ENCODE measurements around the gene UFSP1. TPM values are rescaled to one million over a fixed set of nuclear protein-coding genes. Genes with fewer than 3 reads are reported as not detected.
"Not testable (repeated sequence)": the region's sequence is repeated elsewhere in the genome, so short reads cannot be mapped to it uniquely, and the experiment has no call there.

Gene UFSP1
- total and polyA plus RNA-seq, 10 of the 15 experiments (the other 5 are each of a cell fraction or from before 2014, with no cell fraction given): 0.14 to 10.6 (median 2.8) TPM

GRCh38 chr7:100921039-100921438 lies 31.5 kb upstream of the UFSP1 start:
- ChIA-PET RAD21 (ENCODE audit: unreplicated experiment) (no interaction called here), SMC1A (ENCODE audit: uncharacterized antibody, unreplicated experiment) (no interaction called here), POLR2A (interaction anchor here (0.6 to 0.7 kb wide), 2 partner anchors 209 to 385 kb away, joined by 3 to 4 read pairs; no protein-coding TSS in a partner anchor), CTCF (no interaction called here)
- Histone ChIP-seq H3K79me2 (ENCODE audit: control insufficient read depth, insufficient read depth, low read length) (no peaks in the 10 kb centered on the region), H3K4me2 (ENCODE audit: control insufficient read depth, insufficient read depth) (no peak overlapping the region), H3K36me3 (ENCODE audit: control insufficient read depth in 2 of 2, insufficient read depth in 2 of 2, low read length in 1 of 2) (no peaks in the 10 kb centered on the region), H3K4me3 (no peak overlapping the region), H3K27ac (ENCODE audit: control insufficient read depth, insufficient read depth) (no peak overlapping the region), H3K9me3 (replicated peaks; ENCODE audit: control insufficient read depth, insufficient read depth, low read length) (no peaks in the 10 kb centered on the region), H4K20me1 (ENCODE audit: control insufficient read depth, insufficient read depth) (no peaks in the 10 kb centered on the region), H3K27me3 (replicated peaks in 1 of 2; ENCODE audit: control insufficient read depth in 2 of 2, insufficient read depth in 2 of 2, low read length in 1 of 2) (no peaks in the 10 kb centered on the region; a peak in 2 of 4 replicates), H2AFZ (ENCODE audit: control insufficient read depth, low read depth, low read length) (no peak overlapping the region), H3K4me1 (ENCODE audit: control insufficient read depth, insufficient read depth, low read length) (no peaks in the 10 kb centered on the region), H3K9ac (ENCODE audit: control insufficient read depth, insufficient read depth, low read length) (no peak overlapping the region)
- in situ Hi-C loops (cut with MboI): no loop called here
- FAIRE-seq (no peak), DNase-seq (ENCODE audit: low read depth, low spot score) (no peak), ATAC-seq (no peak)
- BruUV-seq (replicated peaks): no TSS peak
- intact Hi-C loops (cut with micrococcal nuclease; ENCODE audit: unreplicated experiment): no loop called here
- TF ChIP-seq JUNB (IDR thresholded peaks at IDR 0.05): no peak
- no peak for TF ChIP-seq ATF2 (IDR thresholded peaks at IDR 0.05; ENCODE audit: low read length)
- TF ChIP-seq SMAD1 (IDR thresholded peaks at IDR 0.05; ENCODE audit: low read depth, partially characterized antibody): no peak
- TF ChIP-seq SREBF2 (IDR thresholded peaks at IDR 0.05; ENCODE audit: low read length): no peak
- no peak for TF ChIP-seq ZNF384 (IDR thresholded peaks at IDR 0.05; ENCODE audit: borderline replicate concordance, low read depth, low read length)
- no peak for TF ChIP-seq POLR2AphosphoS2 (IDR thresholded peaks at IDR 0.05; ENCODE audit: low read depth, low read length)
- TF ChIP-seq RUNX3 (IDR thresholded peaks at IDR 0.05; ENCODE audit: low read length): no peak
- TF ChIP-seq NFYA (IDR thresholded peaks at IDR 0.05; ENCODE audit: borderline replicate concordance, low read depth, low read length): no peak
- TF ChIP-seq TAF1 (IDR thresholded peaks at IDR 0.05; ENCODE audit: borderline replicate concordance, low read depth, low read length): no peak
- TF ChIP-seq ZNF207 (IDR thresholded peaks at IDR 0.05; ENCODE audit: borderline replicate concordance): no peak
- TF ChIP-seq EP300 (IDR thresholded peaks at IDR 0.05; ENCODE audit: borderline replicate concordance in 1 of 2, control insufficient read depth in 1 of 2, low read depth in 2 of 2, low read length in 2 of 2): no peak
- TF ChIP-seq STAT3 (IDR thresholded peaks at IDR 0.05; ENCODE audit: low read depth, low read length): no peak
- no peak for TF ChIP-seq BCL11A (IDR thresholded peaks at IDR 0.05; ENCODE audit: low read depth, low read length)

GRCh38 chr7:100919779-100920437 lies 30.4 kb upstream of the UFSP1 start:
- H3K27me3 ChIP-seq (replicated peaks in 1 of 2; ENCODE audit: control insufficient read depth in 2 of 2, insufficient read depth in 2 of 2, low read length in 1 of 2); FAIRE-seq; H3K9me3 ChIP-seq (replicated peaks; ENCODE audit: control insufficient read depth, insufficient read depth, low read length); H3K79me2 ChIP-seq (ENCODE audit: control insufficient read depth, insufficient read depth, low read length); DNase-seq (ENCODE audit: low read depth, low spot score); in situ Hi-C loops (cut with MboI); intact Hi-C loops (cut with micrococcal nuclease; ENCODE audit: unreplicated experiment); H3K4me2 ChIP-seq (ENCODE audit: control insufficient read depth, insufficient read depth); H3K36me3 ChIP-seq (ENCODE audit: control insufficient read depth in 2 of 2, insufficient read depth in 2 of 2, low read length in 1 of 2); RAD21 ChIA-PET (ENCODE audit: unreplicated experiment); H3K4me3 ChIP-seq; H3K9ac ChIP-seq (ENCODE audit: control insufficient read depth, insufficient read depth, low read length); H4K20me1 ChIP-seq (ENCODE audit: control insufficient read depth, insufficient read depth); H2AFZ ChIP-seq (ENCODE audit: control insufficient read depth, low read depth, low read length); H3K4me1 ChIP-seq (ENCODE audit: control insufficient read depth, insufficient read depth, low read length); BruUV-seq (replicated peaks); ATAC-seq; H3K27ac ChIP-seq (ENCODE audit: control insufficient read depth, insufficient read depth): not testable (repeated sequence)
- ChIA-PET SMC1A (ENCODE audit: uncharacterized antibody, unreplicated experiment) (interaction anchor here (0.9 kb wide), 1 partner anchor 10 kb away, joined by 4 read pairs; no protein-coding TSS in a partner anchor), POLR2A (interaction anchor here (0.6 kb wide), 1 partner anchor 57 kb away, joined by 3 read pairs; no protein-coding TSS in a partner anchor), CTCF (interaction anchor here (0.7 kb wide), 1 partner anchor 9 kb away, joined by 3 read pairs; no protein-coding TSS in a partner anchor)
- 28% methylated on average over 9 of the region's 9 CpGs for WGBS (ENCODE audit: insufficient coverage, insufficient replicate concordance, low lambda C conversion rate, missing lambda C conversion rate)
